WTC11 (cell line): ENCODE results near the gene GATA6. TPM values are rescaled to one million over a fixed set of nuclear protein-coding genes. Genes with fewer than 3 reads are reported as not detected.
"Not testable (repeated sequence)": the region's sequence is repeated elsewhere in the genome, so short reads cannot be mapped to it uniquely, and the experiment has no call there.

ENCODE experiments used
- ATAC-seq: fragments of 200-7000 bp; cut with Tn5 transposase; 2 replicates; pipeline ENCODE4 v1.10.0; 2021; ENCODE audit warnings: mild to moderate bottlenecking, moderate library complexity
- CTCF ChIA-PET: fragments of 300-600 bp; sonication (Branson Sonifier 250); formaldehyde crosslinking; loops from one replicate; lab custom pipeline; 2021; ENCODE audit warnings: antibody characterized with exemption; lab: Charles Lee
- POLR2A ChIA-PET: fragments of 350-600 bp; sonication (Branson Sonifier 250); formaldehyde crosslinking; loops from one replicate; lab custom pipeline; 2021; ENCODE audit warnings: antibody characterized with exemption; lab: Charles Lee
- DNase-seq: peaks from one replicate; pipeline ENCODE4 v3.0.0; 2021; ENCODE audit warnings: low spot score
- H3K27ac Mint-ChIP-seq: 2 replicates; pipeline ENCODE4 v1.8.0; 2021; ENCODE audit warnings: mixed read lengths
- H3K27me3 Mint-ChIP-seq: 2 replicates; pipeline ENCODE4 v1.8.0; 2021; ENCODE audit warnings: low read depth, mild to moderate bottlenecking, moderate library complexity, mixed read lengths
- H3K36me3 Mint-ChIP-seq: 2 replicates; pipeline ENCODE4 v1.8.0; 2021; ENCODE audit warnings: mixed read lengths
- H3K4me1 Mint-ChIP-seq: 2 replicates; pipeline ENCODE4 v1.8.0; 2022; ENCODE audit warnings: mixed read lengths
- H3K4me3 Mint-ChIP-seq: 2 replicates; pipeline ENCODE4 v1.8.0; 2021; ENCODE audit warnings: mild to moderate bottlenecking, moderate library complexity, mixed read lengths
- H3K9me3 Mint-ChIP-seq: 2 replicates; pipeline ENCODE4 v1.8.0; 2021; ENCODE audit warnings: mixed read lengths
- ATF2 ChIP-seq: sonication (generic); formaldehyde crosslinking; IDR thresholded peaks from 2 replicates; pipeline ENCODE4 v1.8.1; 2022; ENCODE audit warnings: low read depth, missing genetic modification reagents, borderline replicate concordance
- CREB1 ChIP-seq: sonication (generic); formaldehyde crosslinking; IDR thresholded peaks from 2 replicates; pipeline ENCODE4 v1.8.0; 2023; ENCODE audit warnings: mild to moderate bottlenecking, missing genetic modification reagents
- ETV6 ChIP-seq: sonication (generic); formaldehyde crosslinking; IDR thresholded peaks from 2 replicates; pipeline ENCODE4 v1.8.1; 2022; ENCODE audit warnings: mild to moderate bottlenecking, missing genetic modification reagents
- FOXJ3 ChIP-seq: sonication (generic); formaldehyde crosslinking; IDR thresholded peaks from 2 replicates; pipeline ENCODE4 v1.9.0; 2021; ENCODE audit warnings: missing genetic modification reagents, mild to moderate bottlenecking, borderline replicate concordance
- GABPB1 ChIP-seq: sonication (generic); formaldehyde crosslinking; IDR thresholded peaks from 2 replicates; pipeline ENCODE4 v1.8.1; 2023; ENCODE audit warnings: mild to moderate bottlenecking, missing genetic modification reagents
- GRHL2 ChIP-seq: fragments of 250-450 bp; sonication (Bioruptor Pico); IDR thresholded peaks from 2 replicates; pipeline ENCODE4 v1.8.0; 2022; ENCODE audit warnings: mild to moderate bottlenecking, moderate library complexity; ENCODE audit not compliant: insufficient replicate concordance, severe bottlenecking
- HMGA2 ChIP-seq: fragments of 250-450 bp; sonication (Bioruptor Pico); IDR thresholded peaks from 2 replicates; pipeline ENCODE4 v1.4.0; 2021; ENCODE audit warnings: mild to moderate bottlenecking, moderate library complexity
- IRF2 ChIP-seq: sonication (generic); formaldehyde crosslinking; IDR thresholded peaks from 2 replicates; pipeline ENCODE4 v1.8.0; 2022; ENCODE audit warnings: low read depth, missing genetic modification reagents, borderline replicate concordance
- MAX ChIP-seq: sonication (generic); formaldehyde crosslinking; IDR thresholded peaks from 2 replicates; pipeline ENCODE4 v1.8.0; 2022; ENCODE audit warnings: mild to moderate bottlenecking, missing genetic modification reagents
- MXD4 ChIP-seq: fragments of 250-450 bp; sonication (Bioruptor Pico); IDR thresholded peaks from 2 replicates; pipeline ENCODE4 v1.8.0; 2021; ENCODE audit warnings: mild to moderate bottlenecking, moderate library complexity, borderline replicate concordance
- NR2C2 ChIP-seq: sonication (generic); formaldehyde crosslinking; IDR thresholded peaks from 2 replicates; pipeline ENCODE4 v1.8.0; 2022; ENCODE audit warnings: mild to moderate bottlenecking, missing genetic modification reagents
- PRRX2 ChIP-seq: fragments of 250-450 bp; sonication (Bioruptor Pico); IDR thresholded peaks from 2 replicates; pipeline ENCODE4 v1.8.0; 2021; ENCODE audit warnings: mild to moderate bottlenecking
- SMAD3 ChIP-seq: sonication (generic); formaldehyde crosslinking; IDR thresholded peaks from 2 replicates; pipeline ENCODE4 v1.8.0; 2022; ENCODE audit warnings: missing genetic modification reagents, mild to moderate bottlenecking, borderline replicate concordance
- SOX15 ChIP-seq: fragments of 250-450 bp; sonication (Bioruptor Pico); IDR thresholded peaks from 2 replicates; pipeline ENCODE4 v1.9.0; 2021; ENCODE audit warnings: mild to moderate bottlenecking
- TEAD4 ChIP-seq: sonication (generic); formaldehyde crosslinking; IDR thresholded peaks from 2 replicates; pipeline ENCODE4 v1.8.0; 2022; ENCODE audit warnings: mild to moderate bottlenecking, missing genetic modification reagents
- ZNF138 ChIP-seq: sonication (generic); formaldehyde crosslinking; conservative IDR thresholded peaks from 2 replicates; pipeline ENCODE4 v1.8.1; 2022; ENCODE audit warnings: mild to moderate bottlenecking, moderate library complexity, missing genetic modification reagents
- ZNF232 ChIP-seq: sonication (generic); formaldehyde crosslinking; IDR thresholded peaks from 2 replicates; pipeline ENCODE4 v1.8.0; 2022; ENCODE audit warnings: mild to moderate bottlenecking, missing genetic modification reagents
- ZNF317 ChIP-seq: sonication (generic); formaldehyde crosslinking; IDR thresholded peaks from 2 replicates; pipeline ENCODE4 v1.8.1; 2023; ENCODE audit warnings: low read depth, mild to moderate bottlenecking, moderate library complexity, missing genetic modification reagents, borderline replicate concordance
- ZNF416 ChIP-seq: fragments of 250-450 bp; sonication (Bioruptor Pico); IDR thresholded peaks from 2 replicates; pipeline ENCODE4 v1.9.0; 2021; ENCODE audit warnings: mild to moderate bottlenecking, inconsistent platforms
- total RNA-seq: library from RNA; stranded (reverse); gene quantifications from 3 replicates; pipeline ENCODE4 v1.2.3, GENCODE V29; 2021
- TF ChIP-seq, protein P1 (sequence below): fragments of 250-450 bp; sonication (Bioruptor Pico); IDR thresholded peaks from 2 replicates; pipeline ENCODE4 v1.9.0; 2021; ENCODE audit warnings: mild to moderate bottlenecking
- TF ChIP-seq, protein P2 (sequence below): fragments of 250-450 bp; sonication (Bioruptor Pico); IDR thresholded peaks from 2 replicates; pipeline ENCODE4 v1.9.0; 2021; ENCODE audit warnings: mild to moderate bottlenecking, borderline replicate concordance
- TF ChIP-seq, protein P3 (sequence below): sonication (generic); formaldehyde crosslinking; IDR thresholded peaks from 2 replicates; pipeline ENCODE4 v1.8.0; 2022; ENCODE audit warnings: mild to moderate bottlenecking, missing genetic modification reagents
- TF ChIP-seq, protein P4 (sequence below): sonication (generic); formaldehyde crosslinking; IDR thresholded peaks from 2 replicates; pipeline ENCODE4 v1.8.1; 2023; ENCODE audit warnings: mild to moderate bottlenecking, missing genetic modification reagents

Gene GATA6
- total RNA-seq, 1 experiment from 2014 or later, result 0.15 TPM

- ATAC-seq, H3K36me3 Mint-ChIP-seq, H3K9me3 Mint-ChIP-seq, H3K27ac Mint-ChIP-seq, POLR2A ChIA-PET, H3K4me3 Mint-ChIP-seq, DNase-seq, H3K4me1 Mint-ChIP-seq: not testable (repeated sequence)
- CTCF ChIA-PET, result interaction anchor here (0.6 to 2.0 kb wide), 19 partner anchors 9 to 618 kb away, joined by 3 to 10 read pairs (median 4); no protein-coding TSS in a partner anchor
- H3K27me3 Mint-ChIP-seq, result peaks cover 40% of the 10 kb centered on the region
Measured at GRCh38 chr18:22184573-22184972, 15.2 kb downstream of the GATA6 start.

- Mint-ChIP-seq H3K27me3 (peaks cover 33% of the 10 kb centered on the region), H3K9me3 (no peaks in the 10 kb centered on the region), H3K36me3 (no peaks in the 10 kb centered on the region), H3K4me3 (no peak overlapping the region), H3K27ac (no peak overlapping the region), H3K4me1 (no peaks in the 10 kb centered on the region)
- peak; percentile 40 for DNase-seq
- CTCF ChIA-PET, result interaction anchor here (0.6 to 2.0 kb wide), 20 partner anchors 9 to 618 kb away, joined by 3 to 10 read pairs (median 4); no protein-coding TSS in a partner anchor
- peak; percentile 86 for ATAC-seq
- POLR2A ChIA-PET, result no interaction called here
- TF ChIP-seq ZNF138, result no peak
- no peak for TF ChIP-seq ATF2
- no peak for TF ChIP-seq CREB1 (CRISPR knock-in tag)
- no peak for TF ChIP-seq FOXJ3
- TF ChIP-seq, protein P1, sequence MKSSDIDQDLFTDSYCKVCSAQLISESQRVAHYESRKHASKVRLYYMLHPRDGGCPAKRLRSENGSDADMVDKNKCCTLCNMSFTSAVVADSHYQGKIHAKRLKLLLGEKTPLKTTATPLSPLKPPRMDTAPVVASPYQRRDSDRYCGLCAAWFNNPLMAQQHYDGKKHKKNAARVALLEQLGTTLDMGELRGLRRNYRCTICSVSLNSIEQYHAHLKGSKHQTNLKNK (CRISPR knock-in tag), result no peak
- TF ChIP-seq ZNF416, result no peak
- TF ChIP-seq MXD4 (CRISPR knock-in tag), result no peak
- no peak for TF ChIP-seq NR2C2
- TF ChIP-seq MAX (CRISPR knock-in tag), result no peak
- TF ChIP-seq GABPB1 (CRISPR knock-in tag), result no peak
- no peak for TF ChIP-seq ZNF317 (CRISPR knock-in tag)
- TF ChIP-seq GRHL2 (CRISPR knock-in tag), result no peak
- TF ChIP-seq ZNF232, result no peak
- TF ChIP-seq SMAD3 (CRISPR knock-in tag), result no peak
Measured at GRCh38 chr18:22185273-22185672, 15.9 kb downstream of the GATA6 start.

DNA sequence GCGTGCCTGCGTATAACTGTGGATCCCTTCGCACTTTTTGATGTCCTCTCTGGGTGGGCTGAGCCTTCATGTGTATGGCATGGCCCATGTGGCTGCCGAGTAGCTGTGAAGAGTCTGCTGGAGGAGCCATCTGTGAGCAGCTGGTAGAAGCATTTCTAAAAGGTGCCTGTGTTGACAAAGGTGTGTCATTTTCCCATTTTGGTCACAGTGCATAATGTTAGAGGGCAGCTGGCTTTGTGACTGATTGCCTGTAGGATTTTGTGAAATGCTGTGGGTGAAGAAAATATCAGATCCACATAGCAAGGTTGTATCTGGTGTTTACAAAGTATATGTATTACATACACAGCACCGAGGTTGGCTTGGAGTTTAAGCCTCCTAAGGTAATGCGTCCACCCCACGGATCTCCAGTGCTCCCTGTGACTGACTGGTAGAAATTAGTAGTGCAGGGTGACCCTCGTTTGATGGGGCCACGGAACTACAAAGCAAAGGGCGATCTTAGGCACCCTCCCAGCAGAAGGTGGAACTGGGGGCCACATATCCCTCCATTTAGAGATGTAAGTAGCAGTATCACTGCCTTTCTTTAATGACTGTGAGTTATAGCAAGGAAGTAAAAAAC lies 16.5 kb downstream of the GATA6 start:
- no peak for ATAC-seq
- ChIA-PET CTCF (interaction anchor here (0.8 to 2.0 kb wide), 16 partner anchors 8 to 385 kb away, joined by 3 to 10 read pairs (median 4); no protein-coding TSS in a partner anchor), POLR2A (no interaction called here)
- Mint-ChIP-seq H3K36me3 (no peaks in the 10 kb centered on the region), H3K9me3 (no peaks in the 10 kb centered on the region), H3K27ac (no peak overlapping the region), H3K4me3 (no peak overlapping the region), H3K27me3 (peaks cover 26% of the 10 kb centered on the region), H3K4me1 (no peaks in the 10 kb centered on the region)
- no peak for DNase-seq
- TF ChIP-seq, protein P2, sequence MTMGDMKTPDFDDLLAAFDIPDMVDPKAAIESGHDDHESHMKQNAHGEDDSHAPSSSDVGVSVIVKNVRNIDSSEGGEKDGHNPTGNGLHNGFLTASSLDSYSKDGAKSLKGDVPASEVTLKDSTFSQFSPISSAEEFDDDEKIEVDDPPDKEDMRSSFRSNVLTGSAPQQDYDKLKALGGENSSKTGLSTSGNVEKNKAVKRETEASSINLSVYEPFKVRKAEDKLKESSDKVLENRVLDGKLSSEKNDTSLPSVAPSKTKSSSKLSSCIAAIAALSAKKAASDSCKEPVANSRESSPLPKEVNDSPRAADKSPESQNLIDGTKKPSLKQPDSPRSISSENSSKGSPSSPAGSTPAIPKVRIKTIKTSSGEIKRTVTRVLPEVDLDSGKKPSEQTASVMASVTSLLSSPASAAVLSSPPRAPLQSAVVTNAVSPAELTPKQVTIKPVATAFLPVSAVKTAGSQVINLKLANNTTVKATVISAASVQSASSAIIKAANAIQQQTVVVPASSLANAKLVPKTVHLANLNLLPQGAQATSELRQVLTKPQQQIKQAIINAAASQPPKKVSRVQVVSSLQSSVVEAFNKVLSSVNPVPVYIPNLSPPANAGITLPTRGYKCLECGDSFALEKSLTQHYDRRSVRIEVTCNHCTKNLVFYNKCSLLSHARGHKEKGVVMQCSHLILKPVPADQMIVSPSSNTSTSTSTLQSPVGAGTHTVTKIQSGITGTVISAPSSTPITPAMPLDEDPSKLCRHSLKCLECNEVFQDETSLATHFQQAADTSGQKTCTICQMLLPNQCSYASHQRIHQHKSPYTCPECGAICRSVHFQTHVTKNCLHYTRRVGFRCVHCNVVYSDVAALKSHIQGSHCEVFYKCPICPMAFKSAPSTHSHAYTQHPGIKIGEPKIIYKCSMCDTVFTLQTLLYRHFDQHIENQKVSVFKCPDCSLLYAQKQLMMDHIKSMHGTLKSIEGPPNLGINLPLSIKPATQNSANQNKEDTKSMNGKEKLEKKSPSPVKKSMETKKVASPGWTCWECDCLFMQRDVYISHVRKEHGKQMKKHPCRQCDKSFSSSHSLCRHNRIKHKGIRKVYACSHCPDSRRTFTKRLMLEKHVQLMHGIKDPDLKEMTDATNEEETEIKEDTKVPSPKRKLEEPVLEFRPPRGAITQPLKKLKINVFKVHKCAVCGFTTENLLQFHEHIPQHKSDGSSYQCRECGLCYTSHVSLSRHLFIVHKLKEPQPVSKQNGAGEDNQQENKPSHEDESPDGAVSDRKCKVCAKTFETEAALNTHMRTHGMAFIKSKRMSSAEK (CRISPR knock-in tag), result no peak
- TF ChIP-seq, protein P3, sequence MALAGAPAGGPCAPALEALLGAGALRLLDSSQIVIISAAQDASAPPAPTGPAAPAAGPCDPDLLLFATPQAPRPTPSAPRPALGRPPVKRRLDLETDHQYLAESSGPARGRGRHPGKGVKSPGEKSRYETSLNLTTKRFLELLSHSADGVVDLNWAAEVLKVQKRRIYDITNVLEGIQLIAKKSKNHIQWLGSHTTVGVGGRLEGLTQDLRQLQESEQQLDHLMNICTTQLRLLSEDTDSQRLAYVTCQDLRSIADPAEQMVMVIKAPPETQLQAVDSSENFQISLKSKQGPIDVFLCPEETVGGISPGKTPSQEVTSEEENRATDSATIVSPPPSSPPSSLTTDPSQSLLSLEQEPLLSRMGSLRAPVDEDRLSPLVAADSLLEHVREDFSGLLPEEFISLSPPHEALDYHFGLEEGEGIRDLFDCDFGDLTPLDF (CRISPR knock-in tag), result no peak
- TF ChIP-seq SOX15 (no peak), IRF2 (CRISPR knock-in tag) (no peak), HMGA2 (no peak), TEAD4 (CRISPR knock-in tag) (no peak), PRRX2 (CRISPR knock-in tag) (no peak), ETV6 (CRISPR knock-in tag) (no peak)
- TF ChIP-seq, protein P4, sequence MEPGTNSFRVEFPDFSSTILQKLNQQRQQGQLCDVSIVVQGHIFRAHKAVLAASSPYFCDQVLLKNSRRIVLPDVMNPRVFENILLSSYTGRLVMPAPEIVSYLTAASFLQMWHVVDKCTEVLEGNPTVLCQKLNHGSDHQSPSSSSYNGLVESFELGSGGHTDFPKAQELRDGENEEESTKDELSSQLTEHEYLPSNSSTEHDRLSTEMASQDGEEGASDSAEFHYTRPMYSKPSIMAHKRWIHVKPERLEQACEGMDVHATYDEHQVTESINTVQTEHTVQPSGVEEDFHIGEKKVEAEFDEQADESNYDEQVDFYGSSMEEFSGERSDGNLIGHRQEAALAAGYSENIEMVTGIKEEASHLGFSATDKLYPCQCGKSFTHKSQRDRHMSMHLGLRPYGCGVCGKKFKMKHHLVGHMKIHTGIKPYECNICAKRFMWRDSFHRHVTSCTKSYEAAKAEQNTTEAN (CRISPR knock-in tag), result no peak
